ENCODE results near the gene TIFAB. TPM values are rescaled to one million over a fixed set of nuclear protein-coding genes. Genes with fewer than 3 reads are reported as not detected.

Gene TIFAB
- polyA plus RNA-seq, 5 donors, result 0.19 to 0.45 (median 0.32) TPM

- DNase-seq, result no peak
These were observed 30.3 kb upstream of the TIFAB start for GRCh38 chr5:135482381-135482933.

- no peak for DNase-seq
These were observed 29.8 kb upstream of the TIFAB start for GRCh38 chr5:135481909-135482311.

GRCh38 chr5:135481387-135481786 is 29.2 kb upstream of the TIFAB start:
- DNase-seq, result no peak

- DNase-seq, result no peak
These were observed 28.4 kb upstream of the TIFAB start for GRCh38 chr5:135480511-135480910.

- no peak for DNase-seq
These were observed 26.8 kb upstream of the TIFAB start for GRCh38 chr5:135478938-135479337.

GRCh38 chr5:135477613-135478066 is 25.5 kb upstream of the TIFAB start:
- DNase-seq, result no peak

GRCh38 chr5:135476615-135477581 is 24.7 kb upstream of the TIFAB start:
- DNase-seq, result no peak

- DNase-seq, result no peak
These were observed 22.0 kb upstream of the TIFAB start for GRCh38 chr5:135473956-135474670.

GRCh38 chr5:135472141-135472540 is 20.0 kb upstream of the TIFAB start:
- DNase-seq, result no peak

- DNase-seq, result no peak
These were observed 19.6 kb upstream of the TIFAB start for GRCh38 chr5:135471726-135472125.

- no peak for DNase-seq
These were observed 17.8 kb upstream of the TIFAB start for GRCh38 chr5:135469911-135470310.

GRCh38 chr5:135468541-135468940 is 16.4 kb upstream of the TIFAB start:
- DNase-seq, result no peak

GRCh38 chr5:135467871-135468485 is 15.8 kb upstream of the TIFAB start:
- DNase-seq, result no peak

GRCh38 chr5:135467051-135467625 is 15.0 kb upstream of the TIFAB start:
- DNase-seq, result no peak

GRCh38 chr5:135466178-135467050 is 14.3 kb upstream of the TIFAB start:
- DNase-seq, result peak; percentile 68 to 71

- DNase-seq, result no peak
These were observed 13.4 kb upstream of the TIFAB start for GRCh38 chr5:135465391-135466122.

- peak in 1 of 2 donors; percentile 31 for DNase-seq
These were observed 10.2 kb upstream of the TIFAB start for GRCh38 chr5:135462304-135462703.

GRCh38 chr5:135461481-135462151 is 9.5 kb upstream of the TIFAB start:
- no peak for DNase-seq
